HL-60 (cell line): ENCODE results near the gene DTX4.
A peak's percentile ranks its signal among the peaks of the same experiment; 100 is the strongest.

Experiments
- DNase-seq, 2 experiments: peaks; one replicate each; pipeline ENCODE4 v3.0.0-alpha.2; 2010 to 2020; ENCODE audit warnings: low read depth in 1 of 2, low spot score in 1 of 2
- H3K27ac ChIP-seq: fragments of 250-450 bp; sonication (Bioruptor Pico); replicated peaks from 2 replicates; pipeline ENCODE4 v1.5.1; 2020; ENCODE audit warnings: mild to moderate bottlenecking, moderate library complexity
- H3K27me3 ChIP-seq: fragments of 250-450 bp; sonication (Bioruptor Pico); 2 replicates; pipeline ENCODE4 v1.5.1; 2021; ENCODE audit warnings: mild to moderate bottlenecking, moderate library complexity; ENCODE audit not compliant: insufficient read depth, poor library complexity, severe bottlenecking
- H3K4me3 ChIP-seq: replicated peaks from 2 replicates; pipeline ENCODE4 v1.5.1; 2011; ENCODE audit warnings: mild to moderate bottlenecking, control low read depth, low read length; ENCODE audit not compliant: insufficient read depth
- GABPA ChIP-seq: IDR thresholded peaks from 2 replicates; pipeline ENCODE4 v1.6.1; 2012; ENCODE audit warnings: low read depth
- POLR2AphosphoS5 ChIP-seq: IDR thresholded peaks from 2 replicates; pipeline ENCODE4 v1.6.1; 2012; ENCODE audit warnings: low read depth
- SPI1 ChIP-seq: IDR thresholded peaks from 2 replicates; pipeline ENCODE4 v1.6.1; 2012; ENCODE audit warnings: low read depth, mild to moderate bottlenecking, borderline replicate concordance
- TF ChIP-seq, protein P1 (sequence below): IDR thresholded peaks from 2 replicates; pipeline ENCODE4 v1.6.1; 2012; ENCODE audit warnings: low read depth; ENCODE audit not compliant: insufficient replicate concordance
- TF ChIP-seq, protein P2 (sequence below): IDR thresholded peaks from one replicate; pipeline ENCODE4 v1.5.1; 2011; ENCODE audit warnings: low read length, control low read depth, inconsistent platforms; ENCODE audit not compliant: insufficient read depth

Gene DTX4

DNA sequence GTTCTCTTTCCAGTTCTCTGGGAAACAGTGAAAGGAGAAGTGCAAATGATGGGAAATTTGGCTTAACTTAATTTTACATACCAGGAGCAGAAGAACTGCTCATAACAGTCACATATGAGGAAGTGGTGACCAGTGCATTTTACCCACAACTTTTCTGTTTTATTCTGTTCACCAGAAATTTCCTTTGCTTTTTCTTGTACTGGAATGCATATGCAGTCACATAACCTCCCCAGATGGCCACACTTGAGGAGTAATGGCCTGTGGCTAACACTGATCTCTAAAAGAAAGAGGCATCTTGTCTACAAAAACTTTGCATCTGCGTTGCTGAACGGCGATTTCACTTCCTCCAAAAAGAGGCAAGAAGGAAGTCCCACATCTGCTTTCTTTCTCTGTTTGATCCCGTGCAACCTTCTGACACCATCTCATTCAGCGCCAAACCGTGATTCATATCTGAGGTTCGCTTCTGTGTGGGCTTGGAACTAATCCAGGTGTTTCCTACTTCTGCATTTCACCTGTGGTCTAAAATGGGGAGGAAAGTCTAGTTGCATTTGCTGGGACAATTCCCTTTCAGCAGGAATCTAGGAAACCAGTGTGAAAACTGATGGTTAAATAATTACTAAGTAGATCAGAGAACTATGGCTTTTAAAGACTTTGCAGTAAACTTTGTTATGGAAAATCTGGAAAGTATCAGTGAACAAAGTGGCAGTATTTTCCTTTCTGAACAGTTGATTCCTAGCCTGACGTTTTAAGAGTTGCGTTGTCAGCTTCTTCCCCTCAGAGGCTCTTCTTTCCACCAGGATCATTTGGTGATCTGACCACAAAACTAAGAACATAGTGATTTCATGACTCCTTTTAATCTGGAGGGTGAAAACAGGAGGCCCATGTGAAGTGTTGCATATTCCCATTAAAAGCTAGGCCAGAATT, 45.0 kb downstream of the DTX4 start:
- DNase-seq, result peak; percentile 86 to 89

DNA sequence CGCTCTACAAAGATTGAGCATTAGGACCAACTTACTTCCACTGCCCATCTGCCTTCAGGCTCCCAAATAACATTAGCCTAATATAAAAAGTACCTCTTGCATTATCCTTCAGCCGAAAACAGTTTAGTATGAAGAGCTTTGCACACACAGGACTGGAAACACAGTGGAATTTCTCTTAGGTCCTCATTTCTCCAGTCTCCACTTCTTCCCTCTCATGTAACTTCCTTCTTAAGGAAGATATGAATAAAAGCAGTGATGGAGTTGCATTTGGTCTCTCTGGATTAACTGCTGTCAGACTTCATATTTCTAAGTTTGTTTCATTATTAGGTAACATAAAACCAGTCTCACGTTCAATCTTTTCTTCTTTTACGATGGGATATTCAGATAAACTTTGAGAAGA, 46.4 kb downstream of the DTX4 start:
- Histone ChIP-seq H3K27me3 (no peaks in the 10 kb centered on the region), H3K4me3 (no peak overlapping the region), H3K27ac (no peak overlapping the region)
- DNase-seq, result no peak
- TF ChIP-seq, protein P1, sequence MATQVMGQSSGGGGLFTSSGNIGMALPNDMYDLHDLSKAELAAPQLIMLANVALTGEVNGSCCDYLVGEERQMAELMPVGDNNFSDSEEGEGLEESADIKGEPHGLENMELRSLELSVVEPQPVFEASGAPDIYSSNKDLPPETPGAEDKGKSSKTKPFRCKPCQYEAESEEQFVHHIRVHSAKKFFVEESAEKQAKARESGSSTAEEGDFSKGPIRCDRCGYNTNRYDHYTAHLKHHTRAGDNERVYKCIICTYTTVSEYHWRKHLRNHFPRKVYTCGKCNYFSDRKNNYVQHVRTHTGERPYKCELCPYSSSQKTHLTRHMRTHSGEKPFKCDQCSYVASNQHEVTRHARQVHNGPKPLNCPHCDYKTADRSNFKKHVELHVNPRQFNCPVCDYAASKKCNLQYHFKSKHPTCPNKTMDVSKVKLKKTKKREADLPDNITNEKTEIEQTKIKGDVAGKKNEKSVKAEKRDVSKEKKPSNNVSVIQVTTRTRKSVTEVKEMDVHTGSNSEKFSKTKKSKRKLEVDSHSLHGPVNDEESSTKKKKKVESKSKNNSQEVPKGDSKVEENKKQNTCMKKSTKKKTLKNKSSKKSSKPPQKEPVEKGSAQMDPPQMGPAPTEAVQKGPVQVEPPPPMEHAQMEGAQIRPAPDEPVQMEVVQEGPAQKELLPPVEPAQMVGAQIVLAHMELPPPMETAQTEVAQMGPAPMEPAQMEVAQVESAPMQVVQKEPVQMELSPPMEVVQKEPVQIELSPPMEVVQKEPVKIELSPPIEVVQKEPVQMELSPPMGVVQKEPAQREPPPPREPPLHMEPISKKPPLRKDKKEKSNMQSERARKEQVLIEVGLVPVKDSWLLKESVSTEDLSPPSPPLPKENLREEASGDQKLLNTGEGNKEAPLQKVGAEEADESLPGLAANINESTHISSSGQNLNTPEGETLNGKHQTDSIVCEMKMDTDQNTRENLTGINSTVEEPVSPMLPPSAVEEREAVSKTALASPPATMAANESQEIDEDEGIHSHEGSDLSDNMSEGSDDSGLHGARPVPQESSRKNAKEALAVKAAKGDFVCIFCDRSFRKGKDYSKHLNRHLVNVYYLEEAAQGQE, result no peak
- TF ChIP-seq, protein P2, sequence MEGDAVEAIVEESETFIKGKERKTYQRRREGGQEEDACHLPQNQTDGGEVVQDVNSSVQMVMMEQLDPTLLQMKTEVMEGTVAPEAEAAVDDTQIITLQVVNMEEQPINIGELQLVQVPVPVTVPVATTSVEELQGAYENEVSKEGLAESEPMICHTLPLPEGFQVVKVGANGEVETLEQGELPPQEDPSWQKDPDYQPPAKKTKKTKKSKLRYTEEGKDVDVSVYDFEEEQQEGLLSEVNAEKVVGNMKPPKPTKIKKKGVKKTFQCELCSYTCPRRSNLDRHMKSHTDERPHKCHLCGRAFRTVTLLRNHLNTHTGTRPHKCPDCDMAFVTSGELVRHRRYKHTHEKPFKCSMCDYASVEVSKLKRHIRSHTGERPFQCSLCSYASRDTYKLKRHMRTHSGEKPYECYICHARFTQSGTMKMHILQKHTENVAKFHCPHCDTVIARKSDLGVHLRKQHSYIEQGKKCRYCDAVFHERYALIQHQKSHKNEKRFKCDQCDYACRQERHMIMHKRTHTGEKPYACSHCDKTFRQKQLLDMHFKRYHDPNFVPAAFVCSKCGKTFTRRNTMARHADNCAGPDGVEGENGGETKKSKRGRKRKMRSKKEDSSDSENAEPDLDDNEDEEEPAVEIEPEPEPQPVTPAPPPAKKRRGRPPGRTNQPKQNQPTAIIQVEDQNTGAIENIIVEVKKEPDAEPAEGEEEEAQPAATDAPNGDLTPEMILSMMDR, result no peak
- TF ChIP-seq GABPA (no peak), SPI1 (no peak), POLR2AphosphoS5 (no peak)

More for the DNA sequence above, 45.0 kb downstream of the DTX4 start:
- H3K27ac ChIP-seq, result peak overlapping the region; percentile 74
- TF ChIP-seq GABPA (no peak; the same call in 1 of the 2 replicates), SPI1 (peak; percentile 86), POLR2AphosphoS5 (peak; percentile 95)
- TF ChIP-seq, protein P2, result no peak
- TF ChIP-seq, protein P1, result no peak
- no peaks in the 10 kb centered on the region for H3K27me3 ChIP-seq
- H3K4me3 ChIP-seq, result 0 out of 2 replicates have a peak overlapping the region, but pooled peaks have one; percentile 4

DNA sequence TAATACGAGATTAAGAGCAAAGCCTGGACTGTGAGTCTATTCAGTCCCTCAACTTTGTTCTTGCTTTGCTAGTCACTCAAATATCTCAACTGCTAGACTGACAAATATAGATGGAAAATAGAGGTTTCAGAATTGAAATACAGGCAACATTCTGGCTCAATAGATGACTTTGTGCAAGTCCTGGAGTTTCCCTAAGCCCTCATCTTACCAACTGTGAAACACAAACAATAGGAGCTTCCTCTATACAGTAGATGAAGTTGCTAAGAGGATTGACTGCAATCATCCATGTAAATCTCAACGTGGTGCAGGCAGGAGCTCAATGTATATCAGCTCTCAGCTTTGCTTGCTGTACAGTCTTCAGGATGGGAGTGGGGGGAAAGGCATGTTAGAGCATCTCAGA, 47.0 kb downstream of the DTX4 start:
- H3K4me3 ChIP-seq, result no peak overlapping the region
- H3K27me3 ChIP-seq, result no peaks in the 10 kb centered on the region
- TF ChIP-seq GABPA (no peak), POLR2AphosphoS5 (no peak), SPI1 (no peak)
- TF ChIP-seq, protein P2, result no peak
- TF ChIP-seq, protein P1, result no peak
- DNase-seq, result no peak
- no peak overlapping the region for H3K27ac ChIP-seq
